Ascending aorta (tissue), 2 donors: ENCODE results near the gene FBXL5. TPM values are rescaled to one million over a fixed set of nuclear protein-coding genes. Genes with fewer than 3 reads are reported as not detected.
A peak's percentile ranks its signal among the peaks of the same experiment; 100 is the strongest.

ENCODE experiments used
- DNase-seq, 2 donors: peaks; one replicate each; pipeline ENCODE4 v3.0.0-alpha.2; 2019; ENCODE audit warnings: low spot score in 2 of 2
- H3K27ac ChIP-seq, 2 donors: fragments of 200-600 bp; sonication (generic); one replicate each; pipeline ENCODE4 v1.5.1; 2016 to 2017; ENCODE audit warnings: mild to moderate bottlenecking in 1 of 2
- H3K27me3 ChIP-seq: fragments of 200-600 bp; sonication (generic); one replicate; pipeline ENCODE4 v1.5.1; 2017
- H3K36me3 ChIP-seq, 2 donors: fragments of 200-600 bp; sonication (generic); one replicate each; pipeline ENCODE4 v1.5.1; 2016
- H3K4me1 ChIP-seq, 2 donors: fragments of 200-600 bp; sonication (generic); one replicate each; pipeline ENCODE4 v1.5.1; 2016 to 2017; ENCODE audit warnings: mild to moderate bottlenecking in 1 of 2
- H3K4me3 ChIP-seq, 2 donors: fragments of 200-600 bp; sonication (generic); one replicate each; pipeline ENCODE4 v1.5.1; 2016 to 2017; ENCODE audit warnings: mild to moderate bottlenecking in 1 of 2
- H3K9me3 ChIP-seq, 2 donors: fragments of 200-600 bp; sonication (generic); one replicate each; pipeline ENCODE4 v1.5.1; 2016
- intact Hi-C: fragments of 100-400 bp; cut with DNase I; formaldehyde crosslinking; loops from one replicate; pipeline ENCODE4 v1.15.1; 2023
- total RNA-seq: library from RNA; depleted of rRNA; stranded (reverse); fragments of >200 nt; gene quantifications from one replicate; pipeline ENCODE4 v1.1.0, GENCODE V29; 2016
- TF ChIP-seq, protein P1 (sequence below), 3 experiments: fragments of 200-600 bp in 2 of 3; fragments of 450-650 bp in 1 of 3; sonication (generic) in 2 of 3; IDR thresholded peaks; one replicate each; pipeline ENCODE4 v1.5.1; 2016 to 2019; ENCODE audit warnings: antibody characterized with exemption in 3 of 3, mild to moderate bottlenecking in 1 of 3, moderate library complexity in 1 of 3

Gene FBXL5
- total RNA-seq, result 59.0 TPM

GRCh38 chr4:15655223-15656037 lies at the start of gene FBXL5:
Gene FBXL5 (minus strand): TSS chr4:15655357. CDS start chr4:15655287, 70 bp downstream.
- Histone ChIP-seq H3K9me3 (no peaks in the 10 kb centered on the region), H3K27ac (peak within 1 kb of the TSS; percentile 98 to 99), H3K36me3 (no peaks in the 10 kb centered on the region), H3K4me3 (peak within 1 kb of the TSS; percentile 82 to 94), H3K4me1 (peaks cover 2 to 40% of the 10 kb centered on the region in 2 donors), H3K27me3 (no peaks in the 10 kb centered on the region)
- TF ChIP-seq, protein P1, sequence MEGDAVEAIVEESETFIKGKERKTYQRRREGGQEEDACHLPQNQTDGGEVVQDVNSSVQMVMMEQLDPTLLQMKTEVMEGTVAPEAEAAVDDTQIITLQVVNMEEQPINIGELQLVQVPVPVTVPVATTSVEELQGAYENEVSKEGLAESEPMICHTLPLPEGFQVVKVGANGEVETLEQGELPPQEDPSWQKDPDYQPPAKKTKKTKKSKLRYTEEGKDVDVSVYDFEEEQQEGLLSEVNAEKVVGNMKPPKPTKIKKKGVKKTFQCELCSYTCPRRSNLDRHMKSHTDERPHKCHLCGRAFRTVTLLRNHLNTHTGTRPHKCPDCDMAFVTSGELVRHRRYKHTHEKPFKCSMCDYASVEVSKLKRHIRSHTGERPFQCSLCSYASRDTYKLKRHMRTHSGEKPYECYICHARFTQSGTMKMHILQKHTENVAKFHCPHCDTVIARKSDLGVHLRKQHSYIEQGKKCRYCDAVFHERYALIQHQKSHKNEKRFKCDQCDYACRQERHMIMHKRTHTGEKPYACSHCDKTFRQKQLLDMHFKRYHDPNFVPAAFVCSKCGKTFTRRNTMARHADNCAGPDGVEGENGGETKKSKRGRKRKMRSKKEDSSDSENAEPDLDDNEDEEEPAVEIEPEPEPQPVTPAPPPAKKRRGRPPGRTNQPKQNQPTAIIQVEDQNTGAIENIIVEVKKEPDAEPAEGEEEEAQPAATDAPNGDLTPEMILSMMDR (IDR thresholded peaks at IDR 0.05), result peak in 1 of 3 experiments; percentile 23
- intact Hi-C loops, result loop anchor here (1.0 to 10.0 kb wide), 6 partner anchors 26 to 1308 kb away; partner anchors contain the start of genes CPEB2, FAM200B and TAPT1
- DNase-seq, result peak; percentile 20 to 88

GRCh38 chr4:15704129-15704528 lies 49.0 kb upstream of the FBXL5 start:
- intact Hi-C loops, result no loop called here
- H3K4me3 ChIP-seq, result no peak overlapping the region
- no peaks in the 10 kb centered on the region for H3K27me3 ChIP-seq
- peaks cover 2 to 6% of the 10 kb centered on the region in 2 donors for H3K4me1 ChIP-seq
- no peak overlapping the region for H3K27ac ChIP-seq
- no peaks in the 10 kb centered on the region for H3K9me3 ChIP-seq
- no peak for DNase-seq
- no peaks in the 10 kb centered on the region for H3K36me3 ChIP-seq
- TF ChIP-seq, protein P1 (IDR thresholded peaks at IDR 0.05), result no peak

DNA sequence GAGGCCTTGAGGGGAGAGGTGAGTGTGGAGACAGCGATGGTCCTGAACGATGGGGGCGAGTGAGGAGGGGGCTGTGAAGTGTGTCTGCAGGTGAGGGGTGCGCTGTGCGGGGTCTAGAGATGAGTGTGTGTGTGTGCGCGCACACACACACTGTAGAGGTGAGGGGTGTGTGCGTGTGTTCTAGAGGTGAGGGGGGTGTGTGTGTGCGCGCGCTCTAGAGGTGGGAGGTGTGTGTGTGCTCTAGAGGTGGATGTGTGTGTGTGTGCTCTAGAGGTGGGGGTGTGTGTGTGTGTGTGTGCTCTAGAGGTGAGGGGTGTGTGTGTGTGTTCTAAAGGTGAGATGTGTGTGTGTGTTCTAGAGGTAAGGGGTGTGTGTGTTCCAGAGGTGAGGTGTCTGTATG lies 48.3 kb upstream of the FBXL5 start:
- H3K4me1 ChIP-seq, result peaks cover 2 to 6% of the 10 kb centered on the region in 2 donors
- H3K36me3 ChIP-seq, result no peaks in the 10 kb centered on the region
- H3K9me3 ChIP-seq, result no peaks in the 10 kb centered on the region
- intact Hi-C loops, result no loop called here
- DNase-seq, result no peak
- H3K27me3 ChIP-seq, result no peaks in the 10 kb centered on the region
- H3K27ac ChIP-seq, result peak overlapping the region; percentile 41 to 56
- TF ChIP-seq, protein P1 (IDR thresholded peaks at IDR 0.05), result no peak
- peak overlapping the region; percentile 59 to 75 for H3K4me3 ChIP-seq

- H3K36me3 ChIP-seq, result no peaks in the 10 kb centered on the region
- peak within 1 kb of the TSS; percentile 41 to 56 for H3K27ac ChIP-seq
- DNase-seq, result peak; percentile 28 to 84
- TF ChIP-seq, protein P1 (IDR thresholded peaks at IDR 0.05), result no peak
- H3K27me3 ChIP-seq, result no peaks in the 10 kb centered on the region
- peak within 1 kb of the TSS; percentile 59 to 75 for H3K4me3 ChIP-seq
- H3K9me3 ChIP-seq, result no peaks in the 10 kb centered on the region
- H3K4me1 ChIP-seq, result peaks cover 2 to 6% of the 10 kb centered on the region in 2 donors
- intact Hi-C loops, result no loop called here
Observed at GRCh38 chr4:15702941-15703403, 47.8 kb upstream of the FBXL5 start, which contains the start of gene BST1. Gene BST1 (plus strand): TSS chr4:15703065. CDS start chr4:15703145, 80 bp downstream.

DNA sequence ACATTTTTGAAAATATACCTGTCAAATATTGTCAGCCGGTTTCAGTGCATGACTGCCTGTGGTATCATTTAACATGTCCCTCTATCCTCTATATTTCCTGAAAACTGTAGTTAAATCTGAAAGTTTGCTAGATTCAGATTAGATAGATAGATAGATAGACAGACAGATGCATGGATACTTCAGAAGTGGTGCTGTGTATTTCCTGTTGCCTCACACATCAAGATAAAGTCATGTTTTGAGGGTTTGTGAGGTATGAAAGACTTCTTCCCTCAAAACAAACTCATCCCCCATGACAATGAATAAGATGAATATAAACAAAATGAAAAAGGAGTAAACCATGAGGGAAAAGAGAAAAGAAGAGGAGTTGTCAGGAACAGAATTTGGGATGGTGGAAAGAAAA lies 41.7 kb upstream of the FBXL5 start:
- H3K4me1 ChIP-seq, result no peaks in the 10 kb centered on the region
- no peaks in the 10 kb centered on the region for H3K36me3 ChIP-seq
- no peak for DNase-seq
- no peak overlapping the region for H3K4me3 ChIP-seq
- no peaks in the 10 kb centered on the region for H3K9me3 ChIP-seq
- no peaks in the 10 kb centered on the region for H3K27me3 ChIP-seq
- intact Hi-C loops, result no loop called here
- TF ChIP-seq, protein P1 (IDR thresholded peaks at IDR 0.05), result no peak
- H3K27ac ChIP-seq, result no peak overlapping the region
